B cell (primary cell): Measurements from ENCODE around the gene NAIF1. TPM values are rescaled to one million over a fixed set of nuclear protein-coding genes. Genes with fewer than 3 reads are reported as not detected.
A peak's percentile ranks its signal among the peaks of the same experiment; 100 is the strongest.

Experiments
- ATAC-seq: fragments of 200-7000 bp; cut with Tn5 transposase; one replicate; pipeline ENCODE4 v1.10.0; 2021; ENCODE audit warnings: low read depth, mild to moderate bottlenecking, moderate number of reproducible peaks, moderate library complexity
- CTCF ChIA-PET: fragments of 350-600 bp; sonication (Branson Sonifier 250); formaldehyde crosslinking; loops from one replicate; lab custom pipeline; 2021; ENCODE audit warnings: antibody characterized with exemption, inconsistent platforms; lab: Charles Lee
- POLR2A ChIA-PET: fragments of 350-600 bp; sonication (Branson Sonifier 250); formaldehyde crosslinking; loops from one replicate; lab custom pipeline; 2021; ENCODE audit warnings: antibody characterized with exemption; lab: Charles Lee
- DNase-seq: peaks from one replicate; pipeline ENCODE4 v3.0.0; 2013
- H2AFZ ChIP-seq: 2 replicates; pipeline ENCODE4 v1.6.1; 2012; ENCODE audit warnings: mild to moderate bottlenecking, low read depth, low read length; ENCODE audit not compliant: insufficient read depth, poor library complexity, severe bottlenecking
- H3K27ac ChIP-seq, 2 donors: 1 replicate in 1 of 2; 2 replicates in 1 of 2; pipeline ENCODE4 v1.5.1; 2012 to 2013; ENCODE audit warnings: low read length in 2 of 2, mild to moderate bottlenecking in 2 of 2, moderate library complexity in 1 of 2
- H3K27me3 ChIP-seq, 4 experiments: fragments of 200-600 bp in 1 of 4; sonication (generic) in 1 of 4; replicated peaks in 1 of 4; 1 replicate in 2 of 4; 2 replicates in 2 of 4; pipeline versions ENCODE4 v1.6.1 to v1.7.0; 2013 to 2016; ENCODE audit warnings: low read length in 3 of 4, mild to moderate bottlenecking in 2 of 4, mixed read lengths in 1 of 4, moderate library complexity in 1 of 4; ENCODE audit not compliant: insufficient read depth in 4 of 4, control insufficient read depth in 3 of 4; ENCODE audit errors: control extremely low read depth in 1 of 4
- H3K36me3 ChIP-seq, 2 experiments: replicated peaks in 1 of 2; 1 replicate in 1 of 2; 2 replicates in 1 of 2; pipeline versions ENCODE4 v1.6.1 to v1.7.1; 2013; ENCODE audit warnings: low read length in 1 of 2; ENCODE audit not compliant: insufficient read depth in 2 of 2, control insufficient read depth in 1 of 2; ENCODE audit errors: control extremely low read depth in 1 of 2, extremely low read depth in 1 of 2
- H3K4me1 ChIP-seq, 2 donors: fragments of 200-600 bp in 1 of 2; sonication (generic) in 1 of 2; 1 replicate in 1 of 2; 2 replicates in 1 of 2; pipeline versions ENCODE4 v1.5.1 to v1.6.1; 2013 to 2017; ENCODE audit warnings: low read length in 2 of 2; ENCODE audit not compliant: control insufficient read depth in 2 of 2, insufficient read depth in 2 of 2
- H3K4me2 ChIP-seq: replicated peaks from 2 replicates; pipeline ENCODE3; 2012; ENCODE audit warnings: mild to moderate bottlenecking, low read depth, low read length; ENCODE audit not compliant: poor library complexity, severe bottlenecking
- H3K4me3 ChIP-seq, 5 experiments: fragments of 200-600 bp in 1 of 5; sonication (generic) in 1 of 5; 1 replicate in 3 of 5; 2 replicates in 2 of 5; pipeline versions ENCODE4 v1.5.1 to v1.7.0; 2011 to 2016; ENCODE audit warnings: low read length in 4 of 5, mild to moderate bottlenecking in 4 of 5, low read depth in 2 of 5, control low read depth in 1 of 5, moderate library complexity in 1 of 5; ENCODE audit not compliant: insufficient read depth in 1 of 5; ENCODE audit errors: control extremely low read depth in 1 of 5, extremely low read depth in 1 of 5
- H3K79me2 ChIP-seq: fragments of 200-600 bp; sonication (generic); one replicate; pipeline ENCODE4 v1.6.0; 2016; ENCODE audit warnings: low read length; ENCODE audit not compliant: control insufficient read depth, insufficient read depth
- H3K9ac ChIP-seq: fragments of 200-600 bp; sonication (generic); 2 replicates; pipeline ENCODE4 v1.6.1; 2017; ENCODE audit warnings: mild to moderate bottlenecking, low read length, moderate library complexity
- H3K9me3 ChIP-seq, 3 donors: one replicate each; pipeline versions ENCODE4 v1.6.1 to v1.7.1; 2013; ENCODE audit warnings: low read length in 2 of 3; ENCODE audit not compliant: control insufficient read depth in 2 of 3, insufficient read depth in 1 of 3; ENCODE audit errors: control extremely low read depth in 1 of 3
- H4K20me1 ChIP-seq: 2 replicates; pipeline ENCODE4 v1.6.0; 2012; ENCODE audit warnings: mild to moderate bottlenecking, low read length; ENCODE audit not compliant: insufficient read depth, control insufficient read depth, poor library complexity, severe bottlenecking
- H3K27ac Mint-ChIP-seq: one replicate; pipeline ENCODE4 v1.8.0; 2021; ENCODE audit warnings: mixed read lengths
- H3K27me3 Mint-ChIP-seq: one replicate; pipeline ENCODE4 v1.8.0; 2021; ENCODE audit warnings: mixed read lengths
- H3K4me1 Mint-ChIP-seq: one replicate; pipeline ENCODE4 v1.8.0; 2021; ENCODE audit warnings: mixed read lengths
- H3K4me3 Mint-ChIP-seq: one replicate; pipeline ENCODE4 v1.8.0; 2021; ENCODE audit warnings: mixed read lengths
- H3K9me3 Mint-ChIP-seq: one replicate; pipeline ENCODE4 v1.8.0; 2022; ENCODE audit warnings: mixed read lengths; ENCODE audit not compliant: insufficient read depth
- CTCF ChIP-seq: fragments of 200-600 bp; IDR thresholded peaks from one replicate; pipeline ENCODE4 v1.8.0; 2022; ENCODE audit warnings: antibody characterized with exemption, mild to moderate bottlenecking
- EZH2 ChIP-seq: IDR thresholded peaks from 2 replicates; pipeline ENCODE4 v1.6.1; 2012; ENCODE audit warnings: borderline replicate concordance, low read depth, mild to moderate bottlenecking, moderate library complexity, low read length; ENCODE audit not compliant: insufficient read depth, poor library complexity, severe bottlenecking
- WGBS: methylation state at CpG from one replicate; pipeline ENCODE4 v1.1.5; 2013; ENCODE audit warnings: missing lambda C conversion rate; ENCODE audit not compliant: insufficient coverage; 5-methylcytosine and 5-hydroxymethylcytosine counted together
- intact Hi-C: fragments of 100-400 bp; cut with micrococcal nuclease; formaldehyde crosslinking; loops from one replicate; pipeline ENCODE4 v1.10.0; 2022
- polyA plus RNA-seq: library from polyadenylated mRNA; depleted of rRNA; stranded (reverse); fragments of >200 nt; gene quantifications from 2 replicates; pipeline ENCODE4 v1.2.3, GENCODE V29; 2012
- total RNA-seq, 2 donors: library from RNA; stranded (reverse); fragments of 120-200 nt in 1 of 2; gene quantifications; 1 replicate in 1 of 2; 2 replicates in 1 of 2; pipeline versions ENCODE4 v1.2.3 to v1.2.4, GENCODE V29; 2013 to 2022

The NAIF1 gene
- total and polyA plus RNA-seq, 2 donors (not counting 1 experiment from before 2014, with no cell fraction given): 11.4 to 16.6 TPM

GRCh38 chr9:128094950-128095544, 27.9 kb upstream of the NAIF1 start:
- intact Hi-C loops: loop anchor here (1.0 kb wide), 3 partner anchors 22 to 28 kb away; partner anchors contain the start of gene NAIF1
- peaks cover 31 to 43% of the 10 kb centered on the region in 2 donors for H3K4me1 ChIP-seq
- 79% methylated on average over 8 of the region's 11 CpGs for WGBS
- H3K9ac ChIP-seq: no peak overlapping the region
- H4K20me1 ChIP-seq: peaks cover 68% of the 10 kb centered on the region
- Mint-ChIP-seq H3K27me3 (no peaks in the 10 kb centered on the region), H3K4me1 (peaks cover 41% of the 10 kb centered on the region), H3K27ac (peak overlapping the region; percentile 98), H3K9me3 (no peaks in the 10 kb centered on the region), H3K4me3 (peak overlapping the region; percentile 83)
- TF ChIP-seq CTCF: no peak
- no peak for TF ChIP-seq EZH2
- peaks cover 74% of the 10 kb centered on the region for H3K79me2 ChIP-seq
- CTCF ChIA-PET: interaction anchor here (0.7 to 5.7 kb wide), 4 partner anchors 13 to 152 kb away, joined by 3 to 44 read pairs (median 14); no protein-coding TSS in a partner anchor
- H3K4me3 ChIP-seq: no peak overlapping the region
- H3K27me3 ChIP-seq: no peaks in the 10 kb centered on the region
- peak overlapping the region; percentile 75 to 94 for H3K27ac ChIP-seq
- peak overlapping the region; percentile 59 for H3K4me2 ChIP-seq
- POLR2A ChIA-PET: interaction anchor here (0.6 to 1.3 kb wide), 2 partner anchors 20 to 46 kb away, joined by 3 to 5 read pairs; no protein-coding TSS in a partner anchor
- peaks cover 0 to 4% of the 10 kb centered on the region in 2 experiments for H3K36me3 ChIP-seq
- no peak overlapping the region for H2AFZ ChIP-seq
- H3K9me3 ChIP-seq: no peaks in the 10 kb centered on the region
- DNase-seq: no peak
- ATAC-seq: no peak
